HL-60/S4 treated with phorbol 12-myristate 13-acetate at 8.2 ng/mL for 4 days and 3 days (cell line): ENCODE results near the gene PEX14.

Experiments used
- in situ Hi-C: fragments of 300-500 bp; cut with MboI; formaldehyde crosslinking; loops from 2 replicates; pipeline ENCODE4 v1.15.0; 2022; ENCODE audit warnings: low sequenced_read_pairs

The PEX14 gene

GRCh38 chr1:10675813-10676212 lies 201.1 kb downstream of the PEX14 start:
- in situ Hi-C loops, result no loop called here

GRCh38 chr1:10676963-10677362 lies 202.2 kb downstream of the PEX14 start:
- in situ Hi-C loops, result no loop called here

GRCh38 chr1:10677491-10678391 lies 203.0 kb downstream of the PEX14 start:
- in situ Hi-C loops, result no loop called here

- in situ Hi-C loops, result no loop called here
These were observed 203.7 kb downstream of the PEX14 start for GRCh38 chr1:10678402-10678801.

- in situ Hi-C loops, result no loop called here
These were observed 204.1 kb downstream of the PEX14 start for GRCh38 chr1:10678852-10679251.

GRCh38 chr1:10679496-10680220 lies 204.9 kb downstream of the PEX14 start:
- in situ Hi-C loops, result no loop called here
